IMR-90 (cell line): ENCODE data around the gene MUC20. TPM values are rescaled to one million over a fixed set of nuclear protein-coding genes. Genes with fewer than 3 reads are reported as not detected.

Source experiments
- ATAC-seq: fragments of 200-7000 bp; cut with Tn5 transposase; 2 replicates; pipeline ENCODE4 v1.9.1; 2020; ENCODE audit warnings: low read depth, mild to moderate bottlenecking, moderate library complexity
- BruUV-seq: library from RNA; stranded (reverse); fragments of 400-500 nt; replicated peaks from 2 replicates; lab custom pipeline; 2021; lab: Mats Ljungman, UMichigan
- CTCF ChIA-PET: fragments of 300-600 bp; formaldehyde crosslinking; extraction: SDS; loops from one replicate; lab custom pipeline; 2021; ENCODE audit warnings: antibody characterized with exemption; lab: Yijun Ruan, JAX
- POLR2A ChIA-PET: fragments of 300-600 bp; sonication (Branson Sonifier 250); formaldehyde crosslinking; loops from one replicate; lab custom pipeline; 2022; ENCODE audit warnings: antibody characterized with exemption; ENCODE audit not compliant: unreplicated experiment; lab: Charles Lee
- DNase-seq: peaks from one replicate; pipeline ENCODE4 v3.0.0; 2013
- H2AFZ ChIP-seq: replicated peaks from 2 replicates; pipeline ENCODE3; 2013; ENCODE audit warnings: low read length, mild to moderate bottlenecking; ENCODE audit not compliant: poor library complexity
- H2AK5ac ChIP-seq: 2 replicates; pipeline ENCODE4 v1.6.1; 2013; ENCODE audit warnings: low read depth, low read length, inconsistent platforms
- H2AK9ac ChIP-seq: replicated peaks from 2 replicates; pipeline ENCODE3; 2013; ENCODE audit warnings: mild to moderate bottlenecking, low read depth, low read length, moderate library complexity; ENCODE audit not compliant: poor library complexity
- H2BK120ac ChIP-seq: 2 replicates; pipeline ENCODE4 v1.6.1; 2013; ENCODE audit warnings: low read depth, low read length, inconsistent platforms
- H2BK15ac ChIP-seq: 3 replicates; pipeline ENCODE4 v1.6.1; 2013; ENCODE audit warnings: low read depth, low read length, inconsistent platforms
- H2BK20ac ChIP-seq: 2 replicates; pipeline ENCODE4 v1.6.1; 2013; ENCODE audit warnings: low read depth, mild to moderate bottlenecking, inconsistent platforms, low read length, moderate library complexity
- H2BK5ac ChIP-seq: 2 replicates; pipeline ENCODE4 v1.6.1; 2013; ENCODE audit warnings: mild to moderate bottlenecking, low read depth, low read length, inconsistent platforms; ENCODE audit not compliant: poor library complexity, severe bottlenecking
- H3K14ac ChIP-seq: replicated peaks from 2 replicates; pipeline ENCODE4 v1.6.1; 2013; ENCODE audit warnings: low read depth, low read length, inconsistent platforms
- H3K18ac ChIP-seq: 2 replicates; pipeline ENCODE4 v1.6.1; 2013; ENCODE audit warnings: low read depth, low read length, control low read depth
- H3K23ac ChIP-seq: 2 replicates; pipeline ENCODE4 v1.6.1; 2013; ENCODE audit warnings: low read depth, low read length, inconsistent platforms
- H3K27ac ChIP-seq: 2 replicates; pipeline ENCODE4 v1.5.1; 2013; ENCODE audit warnings: mild to moderate bottlenecking, control low read depth, low read length; ENCODE audit not compliant: insufficient read depth
- H3K27me3 ChIP-seq: 2 replicates; pipeline ENCODE4 v1.6.1; 2013; ENCODE audit warnings: low read length; ENCODE audit not compliant: control insufficient read depth, insufficient read depth
- H3K36me3 ChIP-seq: 2 replicates; pipeline ENCODE4 v1.6.1; 2013; ENCODE audit warnings: low read length, mixed read lengths; ENCODE audit not compliant: control insufficient read depth, insufficient read depth
- H3K4ac ChIP-seq: 2 replicates; pipeline ENCODE4 v1.6.1; 2013; ENCODE audit warnings: low read depth, low read length, inconsistent platforms
- H3K4me1 ChIP-seq: 2 replicates; pipeline ENCODE4 v1.6.1; 2013; ENCODE audit warnings: low read length, mixed read lengths; ENCODE audit not compliant: control insufficient read depth, insufficient read depth
- H3K4me2 ChIP-seq: 2 replicates; pipeline ENCODE4 v1.6.1; 2013; ENCODE audit warnings: low read depth, mild to moderate bottlenecking, control low read depth, low read length, moderate library complexity
- H3K4me3 ChIP-seq: 2 replicates; pipeline ENCODE4 v1.5.1; 2013; ENCODE audit warnings: low read depth, mild to moderate bottlenecking, control low read depth, low read length, moderate library complexity; ENCODE audit not compliant: insufficient read depth
- H3K56ac ChIP-seq: 2 replicates; pipeline ENCODE4 v1.6.1; 2013; ENCODE audit warnings: low read length, inconsistent platforms; ENCODE audit not compliant: insufficient read depth; ENCODE audit errors: extremely low read depth
- H3K79me1 ChIP-seq, 2 experiments: 2 replicates each; pipeline ENCODE4 v1.6.1; 2013; ENCODE audit warnings: low read length in 2 of 2, inconsistent platforms in 1 of 2, low read depth in 1 of 2
- H3K9ac ChIP-seq: 2 replicates; pipeline ENCODE4 v1.6.1; 2013; ENCODE audit warnings: low read depth, low read length, control low read depth
- H3K9me1 ChIP-seq: 2 replicates; pipeline ENCODE4 v1.6.1; 2013; ENCODE audit warnings: low read length, inconsistent platforms; ENCODE audit not compliant: insufficient read depth
- H3K9me3 ChIP-seq: 2 replicates; pipeline ENCODE4 v1.6.1; 2013; ENCODE audit warnings: low read length; ENCODE audit not compliant: control insufficient read depth, insufficient read depth
- H4K20me1 ChIP-seq: 2 replicates; pipeline ENCODE4 v1.6.1; 2013; ENCODE audit warnings: low read length, inconsistent platforms; ENCODE audit not compliant: insufficient read depth
- H4K5ac ChIP-seq: 2 replicates; pipeline ENCODE4 v1.6.1; 2013; ENCODE audit warnings: mild to moderate bottlenecking, low read depth, low read length, control low read depth
- H4K8ac ChIP-seq, 2 experiments: 2 replicates each; pipeline ENCODE4 v1.6.1; 2013; ENCODE audit warnings: low read depth in 2 of 2, low read length in 2 of 2, control low read depth in 1 of 2, inconsistent platforms in 1 of 2
- H4K91ac ChIP-seq: 2 replicates; pipeline ENCODE4 v1.6.1; 2013; ENCODE audit warnings: low read depth, low read length, inconsistent platforms; ENCODE audit not compliant: insufficient read depth
- BHLHE40 ChIP-seq: fragments of 150-350 bp; IDR thresholded peaks from 2 replicates; pipeline ENCODE4 v1.6.1; 2016; ENCODE audit warnings: mild to moderate bottlenecking, low read depth, low read length
- CHD1 ChIP-seq: IDR thresholded peaks from 2 replicates; pipeline ENCODE4 v1.6.1; 2012; ENCODE audit warnings: low read depth, low read length, improper control_type of control experiment
- CTCF ChIP-seq: conservative IDR thresholded peaks from 2 replicates; pipeline ENCODE4 v1.5.1; 2012; ENCODE audit warnings: mild to moderate bottlenecking, low read depth, low read length, improper control_type of control experiment
- ELK1 ChIP-seq: fragments of 150-350 bp; IDR thresholded peaks from 2 replicates; pipeline ENCODE4 v1.6.1; 2016; ENCODE audit warnings: low read depth, mild to moderate bottlenecking, low read length, moderate library complexity, borderline replicate concordance
- FOS ChIP-seq: fragments of 150-350 bp; IDR thresholded peaks from 2 replicates; pipeline ENCODE4 v1.6.1; 2016; ENCODE audit warnings: low read depth, low read length
- MAFK ChIP-seq: IDR thresholded peaks from 2 replicates; pipeline ENCODE4 v1.6.1; 2012; ENCODE audit warnings: low read depth, low read length, improper control_type of control experiment
- MAZ ChIP-seq: IDR thresholded peaks from 2 replicates; pipeline ENCODE4 v1.6.1; 2012; ENCODE audit warnings: low read depth, mild to moderate bottlenecking, low read length, improper control_type of control experiment, moderate library complexity, borderline replicate concordance
- NFE2L2 ChIP-seq: fragments of 150-350 bp; IDR thresholded peaks from 2 replicates; pipeline ENCODE4 v1.6.1; 2016; ENCODE audit warnings: low read depth, mild to moderate bottlenecking, low read length
- RAD21 ChIP-seq: IDR thresholded peaks from 2 replicates; pipeline ENCODE4 v1.6.1; 2012; ENCODE audit warnings: low read length, improper control_type of control experiment
- RCOR1 ChIP-seq: IDR thresholded peaks from 2 replicates; pipeline ENCODE4 v1.6.1; 2012; ENCODE audit warnings: mild to moderate bottlenecking, low read length, improper control_type of control experiment; ENCODE audit not compliant: insufficient replicate concordance
- RFX5 ChIP-seq: IDR thresholded peaks from 2 replicates; pipeline ENCODE4 v1.8.0; 2012; ENCODE audit warnings: low read depth, mild to moderate bottlenecking, low read length, moderate library complexity
- SMC3 ChIP-seq: fragments of 150-350 bp; IDR thresholded peaks from 2 replicates; pipeline ENCODE4 v1.6.1; 2016; ENCODE audit warnings: low read depth, mild to moderate bottlenecking, antibody characterized with exemption, low read length, moderate library complexity
- WGBS, 2 experiments: methylation state at CpG; one replicate each; pipeline versions ENCODE4 v1.1.5 to v1.1.7; 2013; ENCODE audit warnings: missing lambda C conversion rate in 2 of 2; ENCODE audit not compliant: insufficient read length in 1 of 2; ENCODE audit errors: extremely low coverage in 2 of 2; 5-methylcytosine and 5-hydroxymethylcytosine counted together
- dilution Hi-C: fragments of 300-500 bp; cut with HindIII; formaldehyde crosslinking; loops from one replicate; pipeline ENCODE4 v1.14.3; 2018; ENCODE audit warnings: low sequenced_read_pairs; ENCODE audit not compliant: unreplicated experiment
- in situ Hi-C: fragments of 300-500 bp; cut with MboI; formaldehyde crosslinking; loops from 3 replicates; pipeline ENCODE4 v1.14.3; 2019; ENCODE audit warnings: low sequenced_read_pairs, inconsistent platforms, mixed read lengths
- intact Hi-C: fragments of 100-400 bp; cut with micrococcal nuclease; formaldehyde crosslinking; loops from 2 replicates; pipeline ENCODE4 v1.10.0; 2022
- polyA plus RNA-seq, 3 experiments: library from polyadenylated mRNA; depleted of rRNA; stranded (reverse); fragments of >200 nt; gene quantifications; 2 replicates each; pipeline ENCODE4 v1.2.3, GENCODE V29; 2012; ENCODE audit warnings: low replicate concordance in 1 of 3
- total RNA-seq: library from RNA; depleted of rRNA; stranded (reverse); fragments of >200 nt; gene quantifications from 2 replicates; pipeline ENCODE4 v1.2.3, GENCODE V29; 2012

MUC20 gene
- total and polyA plus RNA-seq, 2 of the 4 experiments (the other 2 are of a cell fraction): 0.12 TPM; not detected in 1

DNA sequence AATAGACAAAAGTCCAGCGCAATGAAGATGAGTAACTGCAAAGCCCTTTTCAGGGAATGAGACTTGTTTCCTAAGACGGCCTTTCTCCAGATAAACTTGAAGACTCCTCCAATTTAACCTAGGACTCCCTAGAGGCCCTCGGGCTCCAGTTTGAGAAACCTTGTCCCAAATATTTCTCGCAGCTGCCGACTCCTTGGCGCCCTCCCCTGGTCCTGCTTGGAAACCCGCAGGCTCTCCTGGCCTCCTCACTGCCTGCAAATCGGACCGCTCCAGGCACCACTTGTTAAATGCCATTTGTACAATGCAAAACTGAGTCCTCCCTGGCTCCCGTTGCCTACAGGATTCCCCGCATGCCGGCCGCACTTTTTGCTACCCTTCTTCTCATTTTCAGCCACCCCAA lies 54.1 kb downstream of the MUC20 start:
- no peak overlapping the region for H2BK5ac ChIP-seq
- 38% methylated on average over 6 of the region's 13 CpGs; no CpG with 5 or more reads in 1 of the 2 experiments for WGBS, 2 experiments
- H3K4me3 ChIP-seq: no peak overlapping the region
- POLR2A ChIA-PET: no interaction called here
- dilution Hi-C loops: no loop called here
- no peak overlapping the region for H3K4ac ChIP-seq
- H3K9me3 ChIP-seq: peaks cover 2% of the 10 kb centered on the region; the same call in 1 of the 2 replicates
- BruUV-seq: no TSS peak
- H3K27me3 ChIP-seq: no peaks in the 10 kb centered on the region
- no peak overlapping the region for H4K5ac ChIP-seq
- no peak overlapping the region for H3K56ac ChIP-seq
- H3K4me2 ChIP-seq: no peak overlapping the region
- CTCF ChIA-PET: no interaction called here
- intact Hi-C loops: no loop called here
- no peak overlapping the region for H3K9ac ChIP-seq
- no peaks in the 10 kb centered on the region for H3K36me3 ChIP-seq
- H3K18ac ChIP-seq: no peak overlapping the region
- no peak overlapping the region for H2AK5ac ChIP-seq
- no peak overlapping the region for H3K27ac ChIP-seq
- H3K9me1 ChIP-seq: no peaks in the 10 kb centered on the region
- H2BK20ac ChIP-seq: no peak overlapping the region
- H4K91ac ChIP-seq: no peak overlapping the region
- no peak overlapping the region for H2BK15ac ChIP-seq
- no peak overlapping the region for H3K23ac ChIP-seq
- DNase-seq (no peak), ATAC-seq (peak; percentile 59)
- H2AFZ ChIP-seq: no peak overlapping the region
- no peaks in the 10 kb centered on the region for H4K20me1 ChIP-seq
- no peaks in the 10 kb centered on the region for H3K4me1 ChIP-seq
- no peak for TF ChIP-seq NFE2L2
- peak; percentile 37 for TF ChIP-seq RAD21
- no peak for TF ChIP-seq ELK1
- TF ChIP-seq RFX5: 0 out of 2 replicates have a peak, but pooled peaks have one; percentile 18
- TF ChIP-seq MAFK: no peak
- peak; percentile 45 for TF ChIP-seq CTCF
- peak; percentile 48; the same call in 1 of the 2 replicates for TF ChIP-seq SMC3
- no peak for TF ChIP-seq CHD1
- TF ChIP-seq BHLHE40: no peak
- no peak for TF ChIP-seq FOS
- no peak for TF ChIP-seq RCOR1
- TF ChIP-seq MAZ: no peak
- no peaks in the 10 kb centered on the region for H3K79me1 ChIP-seq
- in situ Hi-C loops: no loop called here
- H3K14ac ChIP-seq: no peak overlapping the region
- H4K8ac ChIP-seq: no peak overlapping the region
- no peak overlapping the region for H2BK120ac ChIP-seq
- H2AK9ac ChIP-seq: no peak overlapping the region
